Measurements from ENCODE around the gene UBAC2. TPM values are rescaled to one million over a fixed set of nuclear protein-coding genes. Genes with fewer than 3 reads are reported as not detected.

The UBAC2 gene
- polyA plus RNA-seq, 4 donors: 92.5 to 113 (median 110) TPM

DNA sequence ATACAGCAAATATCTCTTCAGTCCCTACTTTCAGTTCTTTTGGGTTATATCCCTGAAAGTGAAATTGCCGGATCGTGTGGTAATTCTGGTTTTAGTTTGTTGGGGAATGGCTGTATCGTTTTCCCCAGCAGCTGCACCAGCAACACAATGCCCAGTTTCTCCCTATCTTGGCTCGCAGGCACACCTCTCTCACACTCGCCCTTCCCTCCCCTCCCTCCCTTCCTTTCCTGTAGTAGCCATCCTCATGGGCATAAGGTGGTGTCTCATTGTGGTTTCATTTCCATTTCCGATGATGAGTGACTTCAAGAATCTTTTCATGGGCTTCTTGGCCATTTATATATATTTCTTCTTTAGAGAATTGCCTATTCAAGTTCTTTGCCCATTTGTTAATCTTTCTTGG is 66.2 kb downstream of the UBAC2 start:
- no peak for DNase-seq (ENCODE audit: low read depth in 4 of 4, low spot score in 3 of 4)

DNA sequence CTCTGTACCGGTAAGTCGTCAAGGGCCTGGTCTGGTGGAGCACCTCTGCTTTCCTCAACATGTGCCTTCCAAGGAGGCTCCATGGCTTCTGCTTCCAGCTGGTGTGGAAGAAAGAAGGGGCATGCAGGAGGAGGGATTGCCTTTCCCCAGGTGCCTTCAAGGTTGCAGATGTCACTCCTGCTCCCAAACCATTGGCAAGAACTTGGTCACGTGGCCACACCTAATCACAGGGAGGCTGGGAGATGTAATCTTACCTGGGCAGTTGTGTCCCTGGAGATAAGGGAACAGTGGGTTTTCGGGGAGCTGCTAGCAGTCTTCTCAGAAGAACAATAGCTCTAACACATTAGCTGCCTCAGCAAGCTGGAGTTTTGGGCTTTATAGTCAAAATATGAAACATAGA is 67.3 kb downstream of the UBAC2 start:
- DNase-seq (ENCODE audit: low read depth in 4 of 4, low spot score in 3 of 4): no peak

DNA sequence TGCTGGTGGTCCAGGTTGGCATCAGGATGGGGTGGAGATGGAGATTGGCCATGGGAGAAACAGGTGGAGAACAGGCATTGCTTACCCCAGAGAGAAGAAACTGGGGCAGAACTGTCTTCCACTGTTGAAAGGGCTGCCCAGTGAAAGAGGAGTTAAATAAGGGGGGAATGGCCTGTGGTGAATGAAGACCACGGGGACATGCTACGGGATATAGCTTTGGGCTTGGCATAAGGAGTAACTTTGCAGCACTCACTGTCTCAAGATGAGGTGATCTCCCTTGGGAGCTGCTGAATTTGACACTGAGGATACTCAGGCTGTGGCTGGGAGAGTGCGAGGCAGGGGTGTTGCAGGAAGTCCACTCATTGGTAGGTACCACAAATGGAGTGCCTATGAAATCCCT is 68.2 kb downstream of the UBAC2 start:
- DNase-seq (ENCODE audit: low read depth in 4 of 4, low spot score in 3 of 4): no peak

DNA sequence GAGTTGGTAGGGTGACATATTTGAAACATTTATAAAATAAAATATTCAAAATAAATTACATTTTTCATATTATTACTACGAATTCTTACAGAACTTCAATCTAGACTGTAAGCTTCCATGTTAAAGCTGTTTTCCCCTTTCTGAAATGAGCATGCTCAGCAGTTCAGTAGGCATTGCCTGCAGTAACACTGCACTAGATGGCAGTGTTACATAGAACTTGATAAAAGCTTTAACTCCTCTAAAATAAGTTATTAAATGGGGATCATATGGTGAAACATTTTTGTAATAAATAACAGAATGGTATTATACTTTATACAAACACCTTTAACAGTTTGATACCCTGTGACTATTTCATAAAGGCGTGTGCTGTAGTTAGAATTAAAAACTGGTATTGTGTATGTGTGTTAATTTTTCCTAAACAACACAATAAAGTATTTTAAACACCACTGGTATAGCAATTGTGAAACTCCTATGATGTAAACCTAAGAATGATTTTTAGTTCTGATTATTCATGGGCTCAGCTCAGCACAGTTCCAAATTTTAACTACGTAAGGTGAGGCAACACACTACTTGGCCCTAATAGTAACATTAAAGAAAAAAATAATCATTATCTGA is 69.1 kb downstream of the UBAC2 start:
- DNase-seq (ENCODE audit: low read depth in 4 of 4, low spot score in 3 of 4): no peak

DNA sequence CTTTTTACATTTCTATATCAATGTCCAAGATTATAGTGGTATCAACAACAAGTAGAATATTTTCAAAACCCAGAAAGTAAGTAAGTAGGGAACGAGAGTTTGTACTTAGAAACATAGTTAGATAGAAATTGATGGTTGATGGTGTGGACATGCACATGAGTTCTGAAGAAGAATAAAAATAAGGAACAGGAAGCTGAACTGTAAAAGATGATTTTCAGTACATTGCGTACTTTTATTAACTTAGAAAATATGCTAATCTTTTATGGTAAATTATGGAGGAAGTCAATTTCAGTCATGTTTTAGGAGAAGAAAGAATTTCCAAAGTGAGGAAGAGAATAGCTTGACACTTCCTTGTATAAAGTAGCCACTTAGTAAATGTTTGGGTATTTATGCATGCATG is 69.9 kb downstream of the UBAC2 start:
- DNase-seq (ENCODE audit: low read depth in 4 of 4, low spot score in 3 of 4): no peak

DNA sequence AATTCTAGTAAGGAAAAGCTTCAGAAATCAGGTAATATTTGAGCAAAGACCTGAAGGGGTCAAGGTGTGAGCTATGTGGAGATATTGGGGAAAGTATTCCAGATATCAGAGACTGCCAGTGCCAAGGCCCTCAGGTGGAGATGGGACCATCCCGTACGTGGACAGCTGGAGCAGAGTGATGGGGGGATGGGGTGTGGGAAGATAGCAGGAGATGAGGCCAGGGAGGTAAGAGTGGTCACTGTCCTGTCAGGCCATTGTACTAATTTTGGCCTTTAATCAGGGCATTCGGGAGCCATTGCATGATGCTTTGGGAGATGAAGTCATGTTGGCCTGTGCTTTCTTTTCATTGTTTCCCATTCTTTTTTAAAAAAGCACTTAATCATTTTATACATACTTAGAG is 70.6 kb downstream of the UBAC2 start:
- no peak for DNase-seq (ENCODE audit: low read depth in 4 of 4, low spot score in 3 of 4)

DNA sequence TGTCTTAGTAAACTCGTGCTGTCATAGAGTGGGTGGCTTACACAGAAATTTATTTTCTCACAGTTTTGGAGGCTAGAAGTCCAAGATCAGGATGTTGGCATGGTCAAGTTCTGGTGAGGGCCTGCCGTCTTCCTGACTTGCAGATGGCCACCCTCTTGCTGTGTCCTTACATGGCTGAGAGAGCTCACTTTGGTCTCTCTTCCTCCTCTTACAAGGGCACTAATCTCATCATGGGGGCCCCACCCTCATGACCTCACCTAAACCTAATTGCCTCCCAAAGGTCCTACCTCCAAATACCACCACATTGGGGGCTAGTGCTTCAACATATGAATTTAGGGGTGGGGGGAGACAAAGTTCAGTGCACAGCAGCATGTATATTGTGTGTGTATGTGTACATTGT is 71.8 kb downstream of the UBAC2 start:
- DNase-seq (ENCODE audit: low read depth in 4 of 4, low spot score in 3 of 4): no peak

DNA sequence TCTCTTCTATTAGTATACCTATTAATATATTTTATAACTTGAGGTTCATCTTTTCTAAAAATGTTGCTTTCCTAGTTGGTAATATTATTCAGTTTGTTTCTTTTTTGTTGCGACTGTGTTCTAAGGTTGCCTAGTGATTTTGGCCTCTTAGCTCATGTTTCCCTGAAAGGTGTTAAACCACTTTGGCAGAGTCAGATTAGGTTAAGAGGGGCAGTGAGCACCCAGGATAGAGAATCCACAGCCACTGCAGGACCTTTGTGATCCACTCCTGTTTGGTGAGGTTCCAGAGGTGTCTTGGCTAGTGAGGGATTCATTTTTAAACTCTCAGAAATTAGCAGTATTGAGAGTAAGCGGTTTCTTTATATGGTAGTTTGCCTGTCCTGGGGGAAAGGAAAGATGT is 72.5 kb downstream of the UBAC2 start:
- DNase-seq (ENCODE audit: low read depth in 4 of 4, low spot score in 3 of 4): no peak

DNA sequence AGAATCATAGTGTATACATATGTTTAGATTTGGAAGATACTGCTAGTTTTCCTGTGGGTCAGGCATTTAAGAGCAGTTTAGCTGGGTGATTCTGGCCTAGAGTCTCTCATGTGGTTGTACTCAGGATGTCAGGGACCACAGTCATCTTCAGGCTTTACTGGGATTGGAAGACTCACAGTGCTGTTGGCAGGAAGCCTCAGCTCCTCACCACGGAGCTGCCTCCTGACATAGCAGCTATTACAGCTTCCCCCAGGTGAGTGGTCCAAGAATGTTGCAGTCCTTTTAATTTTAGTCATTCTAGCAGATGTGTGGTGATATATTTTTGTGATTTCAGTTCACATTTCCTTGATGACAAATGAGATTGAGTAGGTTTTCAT is 74.4 kb downstream of the UBAC2 start:
- no peak for DNase-seq (ENCODE audit: low read depth in 4 of 4, low spot score in 3 of 4)

DNA sequence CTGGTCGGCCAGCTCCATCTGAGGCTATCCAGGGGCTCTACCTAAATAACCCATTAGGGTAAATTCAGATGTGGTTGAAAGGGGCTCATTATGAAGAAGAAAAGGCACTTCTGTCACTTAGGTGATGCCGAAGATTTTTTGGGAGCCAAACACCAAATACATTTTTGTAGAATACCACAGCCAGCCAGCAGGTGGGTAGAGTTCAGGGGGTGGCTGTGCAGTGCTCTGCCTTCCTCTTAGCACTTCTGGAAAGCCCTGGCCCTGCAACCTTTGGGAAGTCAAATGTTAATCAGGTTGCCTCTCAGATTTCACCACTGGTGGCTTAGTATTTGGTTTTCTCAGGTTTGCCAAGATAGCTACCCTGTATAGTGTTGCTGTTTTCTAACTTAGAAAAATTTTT is 76.1 kb downstream of the UBAC2 start:
- DNase-seq (ENCODE audit: low read depth in 4 of 4, low spot score in 3 of 4): no peak

DNA sequence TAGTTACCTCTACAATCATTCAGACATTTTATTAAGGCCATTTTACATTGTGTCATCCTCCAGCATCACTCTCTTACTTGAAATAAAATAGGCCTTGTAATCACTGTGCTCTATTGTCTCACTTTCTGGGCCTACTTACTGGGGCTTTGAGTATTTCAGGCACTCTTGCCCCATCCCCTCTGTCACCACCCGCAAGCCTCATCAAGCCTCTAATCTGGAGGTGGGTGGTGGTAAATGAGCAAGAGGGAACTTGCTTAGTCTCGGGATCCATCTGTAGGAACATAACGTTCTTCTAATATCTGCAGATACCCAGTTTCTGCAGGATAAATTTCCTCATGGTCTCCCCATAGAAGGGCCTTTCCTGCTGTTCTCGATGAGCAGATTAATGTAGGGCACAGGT is 77.0 kb downstream of the UBAC2 start:
- no peak for DNase-seq (ENCODE audit: low read depth in 4 of 4, low spot score in 3 of 4)

DNA sequence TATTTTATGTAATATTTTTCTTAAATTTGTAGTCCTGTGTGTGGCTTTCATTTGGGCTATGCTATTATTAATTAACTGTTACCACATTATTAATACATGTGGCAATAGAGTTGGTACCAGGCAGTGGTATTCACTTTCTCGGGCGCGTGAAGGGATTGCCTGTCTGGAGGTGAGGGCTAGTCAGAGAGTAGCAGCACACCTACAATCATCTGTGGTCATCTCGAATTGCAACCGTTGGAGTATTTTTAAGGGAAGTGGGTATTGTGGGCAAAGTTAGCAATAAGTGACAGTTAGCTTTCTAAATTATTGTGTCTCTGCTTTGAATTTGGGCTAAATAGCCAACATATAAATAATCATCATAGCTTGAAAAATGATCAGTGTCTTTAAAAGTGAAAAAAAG is 77.5 kb downstream of the UBAC2 start:
- DNase-seq (ENCODE audit: low read depth in 4 of 4, low spot score in 3 of 4): no peak

DNA sequence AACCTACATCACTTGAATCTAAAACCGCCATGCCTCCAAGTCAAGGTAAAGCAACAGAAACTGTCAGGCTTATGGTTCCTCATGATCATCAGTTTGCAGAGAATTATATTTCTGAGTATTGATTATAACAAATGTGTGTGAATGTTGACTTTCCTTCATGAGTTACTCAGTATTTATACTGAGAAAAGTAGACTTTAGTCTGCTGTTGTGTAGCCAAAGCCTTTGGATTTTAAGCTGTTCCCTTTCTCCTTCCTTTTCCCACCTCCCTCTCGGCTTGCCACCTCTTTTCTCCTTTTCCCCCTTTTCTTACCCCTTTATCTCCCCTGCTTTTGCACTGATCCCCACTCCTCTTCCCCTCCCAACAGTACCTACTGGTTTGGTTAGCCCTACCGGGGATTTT is 78.2 kb downstream of the UBAC2 start:
- no peak for DNase-seq (ENCODE audit: low read depth in 4 of 4, low spot score in 3 of 4)

DNA sequence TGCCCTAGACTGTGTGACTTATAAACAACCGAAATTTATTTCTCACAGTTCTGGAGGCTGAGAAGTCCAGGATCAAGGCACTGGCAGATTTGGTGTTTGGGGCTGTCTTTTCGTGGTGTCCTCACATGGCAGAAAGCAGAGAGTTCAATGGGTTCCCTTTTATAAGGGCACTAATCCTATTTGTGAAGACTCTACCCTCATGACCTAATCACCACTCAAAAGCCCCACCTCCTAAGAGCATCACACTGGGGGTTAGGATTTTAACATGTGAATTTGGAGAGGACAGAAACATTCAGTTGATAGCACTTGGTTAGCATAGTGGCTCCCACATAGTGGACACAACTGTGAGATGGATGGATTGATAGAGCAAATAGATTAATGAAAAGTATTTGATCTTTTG is 79.0 kb downstream of the UBAC2 start:
- no peak for DNase-seq (ENCODE audit: low read depth in 4 of 4, low spot score in 3 of 4)

DNA sequence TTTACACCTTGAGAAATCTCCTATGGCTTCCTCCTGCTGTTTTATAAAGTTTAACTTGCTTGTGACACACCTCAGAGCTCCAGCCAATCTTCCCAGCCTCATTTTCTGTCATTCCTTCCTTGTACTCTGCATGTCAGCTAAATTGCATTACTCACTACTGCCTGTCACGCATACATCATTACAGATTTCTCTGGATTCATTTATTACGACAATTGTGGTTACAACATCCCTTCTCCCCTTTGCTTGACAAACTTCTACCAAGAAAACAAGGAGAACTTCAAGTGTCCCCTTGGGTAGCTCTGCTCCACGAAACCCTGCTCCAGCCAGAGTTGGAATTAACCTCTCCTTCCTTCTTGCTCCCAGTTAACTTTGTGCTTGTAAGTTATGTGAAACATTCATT is 79.5 kb downstream of the UBAC2 start:
- DNase-seq (ENCODE audit: low read depth in 4 of 4, low spot score in 3 of 4): no peak

DNA sequence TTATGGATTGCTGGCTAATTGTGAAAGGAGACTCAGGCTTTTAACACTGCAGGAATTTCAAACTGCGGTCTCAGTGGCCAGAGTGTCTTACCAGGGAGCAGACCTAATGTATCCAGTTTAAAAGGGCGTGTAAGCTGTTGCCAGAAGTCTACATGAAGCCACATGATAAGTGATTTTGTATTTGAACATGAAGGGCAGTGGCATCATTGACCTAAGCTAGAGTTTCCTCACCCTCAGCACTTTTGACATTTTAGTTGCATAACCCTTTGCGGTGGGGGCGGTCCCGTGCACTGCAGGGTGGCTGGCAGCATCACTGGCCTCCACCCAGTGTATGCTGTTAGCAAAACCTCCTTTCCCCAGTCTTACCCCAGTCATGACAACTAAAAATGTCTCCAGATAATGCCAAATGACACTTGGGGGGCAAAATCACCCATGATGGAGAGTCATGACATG is 81.2 kb downstream of the UBAC2 start:
- no peak for DNase-seq (ENCODE audit: low read depth in 4 of 4, low spot score in 3 of 4)

DNA sequence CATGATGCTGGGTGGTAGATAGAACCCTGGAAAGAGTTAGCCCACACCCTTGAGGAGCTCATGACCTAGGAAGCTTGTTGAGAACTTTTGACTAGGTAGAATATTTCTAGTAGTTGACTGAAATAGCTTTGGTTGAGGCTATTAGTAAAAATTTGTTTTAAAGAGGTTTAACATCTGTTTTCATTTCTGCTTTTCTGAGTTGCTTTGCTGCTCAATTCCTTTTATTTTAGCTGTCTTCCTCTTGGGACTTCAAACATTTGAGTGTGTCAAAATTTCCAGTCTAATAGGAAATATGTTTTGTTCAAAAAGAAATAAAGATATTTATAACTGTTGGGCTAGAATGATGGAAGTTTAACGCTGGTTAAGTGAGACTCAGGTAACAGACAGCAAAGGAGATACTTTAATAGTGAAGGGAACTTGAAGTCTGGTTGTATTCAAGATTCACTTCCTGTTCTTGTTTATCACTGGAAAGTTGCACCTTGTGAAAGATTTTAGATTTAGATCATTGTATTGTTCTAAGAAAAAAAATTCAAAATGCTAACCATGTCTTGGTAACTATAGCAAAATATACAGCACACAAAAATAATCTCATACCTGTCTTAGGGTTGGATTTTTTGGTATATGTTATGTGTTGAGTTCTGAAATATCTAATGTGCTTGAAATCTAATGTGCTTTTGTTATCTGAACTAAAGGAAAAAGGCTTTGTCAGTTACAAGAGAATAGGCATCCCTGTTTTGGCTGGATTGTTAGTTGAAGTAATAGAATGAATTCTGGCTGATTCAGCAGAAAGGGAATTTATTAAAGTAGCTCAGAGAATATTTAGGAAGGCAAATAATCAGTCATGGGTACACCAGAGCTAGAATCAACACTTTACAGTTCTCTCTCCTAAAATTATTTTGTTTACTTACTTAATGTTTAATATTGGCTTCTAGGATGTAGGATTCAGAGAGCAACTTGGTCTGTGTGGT is 81.9 kb downstream of the UBAC2 start:
- no peak for DNase-seq (ENCODE audit: low read depth in 4 of 4, low spot score in 3 of 4)

DNA sequence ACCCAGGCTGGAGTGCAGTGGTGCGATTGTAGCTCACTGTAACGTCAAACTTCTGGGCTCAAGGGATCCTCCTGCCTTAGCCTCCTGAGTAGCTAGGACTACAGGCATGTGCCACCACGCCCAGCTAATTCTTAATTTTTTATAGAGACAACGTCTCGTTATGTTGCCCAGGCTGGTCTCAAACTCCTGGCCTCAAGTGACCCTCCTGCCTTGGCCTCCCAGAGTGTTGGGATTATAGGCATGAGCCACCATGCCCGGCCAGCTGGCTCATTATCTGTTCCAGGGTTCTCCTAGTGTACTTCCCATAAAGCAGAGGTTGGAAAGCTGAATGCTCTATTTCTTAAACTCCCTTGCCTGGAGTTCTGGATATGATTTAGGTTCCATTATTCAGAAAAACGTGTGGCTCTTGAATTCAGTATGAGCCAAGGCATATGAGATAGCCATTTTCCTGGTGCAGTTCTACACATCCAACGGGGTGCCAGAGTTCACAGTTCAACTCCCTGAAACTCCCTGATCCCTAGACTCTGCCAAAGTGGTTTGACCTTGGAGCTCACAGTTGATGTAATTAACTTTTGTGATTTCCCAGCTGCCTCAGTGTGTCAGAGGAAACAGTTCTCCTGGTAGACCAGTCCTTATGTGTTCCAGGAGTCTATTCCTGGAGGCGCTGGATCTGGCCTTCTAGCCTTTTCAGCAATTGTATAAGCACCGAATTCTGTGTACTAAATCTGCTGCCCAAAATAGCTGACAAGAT is 85.0 kb downstream of the UBAC2 start:
- no peak for DNase-seq (ENCODE audit: low read depth in 4 of 4, low spot score in 3 of 4)

DNA sequence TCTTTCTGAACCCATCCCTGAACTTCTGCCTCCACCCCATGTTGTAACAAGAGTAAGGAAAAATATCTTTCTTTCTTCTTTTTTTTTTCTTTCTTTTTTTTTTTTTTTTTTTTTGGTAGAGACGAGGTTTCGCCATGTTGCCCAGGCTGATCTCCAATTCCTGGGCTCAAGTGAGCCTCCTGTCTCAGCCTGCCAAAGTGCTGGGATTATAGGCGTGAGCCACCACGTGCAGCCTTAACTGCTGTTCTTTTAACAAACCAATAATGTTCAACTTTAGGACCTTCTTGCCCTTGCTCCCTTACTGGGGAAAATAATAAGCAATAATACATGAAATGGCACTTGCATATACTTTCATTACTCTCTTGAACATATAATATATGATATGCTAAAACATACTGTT is 86.9 kb downstream of the UBAC2 start:
- no peak for DNase-seq (ENCODE audit: low read depth in 4 of 4, low spot score in 3 of 4)

DNA sequence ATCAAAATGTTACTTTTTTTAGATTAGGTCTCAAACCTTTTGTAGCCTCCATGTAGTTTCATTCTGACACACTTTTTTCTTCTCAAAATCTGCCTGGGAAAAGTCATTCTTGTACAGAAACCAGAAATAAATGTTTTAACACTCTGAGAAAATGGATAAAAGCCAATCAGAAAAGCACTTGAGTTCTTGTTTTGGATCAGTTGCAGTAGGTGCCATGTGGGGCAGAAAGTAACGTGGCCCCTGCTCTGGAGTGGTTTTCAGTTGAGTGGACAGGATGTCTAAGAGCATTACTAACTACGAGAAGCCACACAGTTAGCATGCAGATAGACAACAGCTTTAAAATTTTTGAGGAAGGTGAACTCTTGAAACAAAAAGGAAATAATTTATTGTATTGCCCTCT is 87.4 kb downstream of the UBAC2 start:
- no peak for DNase-seq (ENCODE audit: low read depth in 4 of 4, low spot score in 3 of 4)

DNA sequence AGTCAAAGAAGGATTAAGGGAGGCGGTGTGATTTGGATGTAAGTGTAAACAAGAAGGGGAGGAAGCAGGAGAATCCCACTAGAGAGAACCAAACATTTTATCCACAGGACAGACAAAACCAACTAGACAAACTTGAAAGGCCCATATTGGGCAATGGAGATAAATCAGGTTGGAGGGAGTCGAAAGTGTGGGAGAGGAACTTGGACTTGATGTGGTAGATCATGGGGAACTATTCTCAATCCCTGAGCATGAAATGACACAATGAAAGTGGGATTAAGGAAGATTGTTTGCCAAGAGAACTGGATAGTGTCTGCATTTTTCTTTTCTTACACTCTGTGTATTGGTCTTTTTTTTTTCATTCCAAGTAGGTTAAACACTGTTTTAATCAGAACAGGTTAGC is 88.6 kb downstream of the UBAC2 start:
- no peak for DNase-seq (ENCODE audit: low read depth in 4 of 4, low spot score in 3 of 4)

Data from right renal pelvis (tissue), 4 donors.